HUES48 (cell line): Measurements from ENCODE around the gene DGKB.

Experiments used
- H3K27ac ChIP-seq: one replicate; pipeline ENCODE4 v1.7.0; 2013; ENCODE audit warnings: low read depth, low read length, inconsistent platforms
- H3K27me3 ChIP-seq: 2 replicates; pipeline ENCODE4 v1.6.1; 2013; ENCODE audit warnings: mild to moderate bottlenecking, low read length; ENCODE audit not compliant: control insufficient read depth, insufficient read depth
- H3K36me3 ChIP-seq: 2 replicates; pipeline ENCODE4 v1.6.1; 2013; ENCODE audit warnings: low read length; ENCODE audit not compliant: control insufficient read depth, insufficient read depth
- H3K4me1 ChIP-seq: 2 replicates; pipeline ENCODE4 v1.6.1; 2013; ENCODE audit warnings: mild to moderate bottlenecking, low read length; ENCODE audit not compliant: control insufficient read depth, insufficient read depth
- H3K4me3 ChIP-seq: 2 replicates; pipeline ENCODE4 v1.5.1; 2013; ENCODE audit warnings: mild to moderate bottlenecking, low read depth, low read length
- H3K9ac ChIP-seq: 2 replicates; pipeline ENCODE4 v1.6.1; 2013; ENCODE audit warnings: mild to moderate bottlenecking, low read depth, low read length, moderate library complexity
- H3K9me3 ChIP-seq: 2 replicates; pipeline ENCODE4 v1.6.1; 2013; ENCODE audit warnings: low read length; ENCODE audit not compliant: control insufficient read depth, insufficient read depth

DGKB gene

DNA sequence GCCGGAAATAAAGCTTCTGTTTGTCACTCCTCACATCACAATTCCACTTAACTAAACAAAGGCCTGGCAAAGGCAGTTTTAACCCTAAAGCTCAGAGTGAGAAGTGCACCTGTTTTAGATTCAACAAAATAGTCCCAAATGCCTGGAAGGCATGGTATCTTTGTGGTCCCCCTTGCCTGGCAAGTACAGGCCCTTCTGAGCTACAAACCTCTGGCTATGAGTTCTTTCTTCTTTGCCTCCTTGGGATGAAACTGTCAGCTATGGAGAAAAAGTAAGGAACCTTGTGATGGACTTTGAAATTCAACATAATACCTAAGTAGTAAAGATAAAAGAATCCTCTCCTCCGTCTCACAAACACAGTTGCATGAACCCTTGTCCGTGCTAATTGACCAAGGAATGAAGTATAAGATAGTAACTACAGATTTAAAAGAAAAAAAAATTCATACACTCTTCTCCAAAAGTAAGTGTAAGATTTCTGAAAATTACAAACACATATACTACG lies 668.6 kb downstream of the DGKB start:
- H3K36me3 ChIP-seq, result no peaks in the 10 kb centered on the region
- no peaks in the 10 kb centered on the region for H3K27me3 ChIP-seq
- H3K9me3 ChIP-seq, result no peaks in the 10 kb centered on the region
- no peak overlapping the region for H3K9ac ChIP-seq
- no peak overlapping the region for H3K4me3 ChIP-seq
- H3K27ac ChIP-seq, result no peak overlapping the region
- no peaks in the 10 kb centered on the region for H3K4me1 ChIP-seq

DNA sequence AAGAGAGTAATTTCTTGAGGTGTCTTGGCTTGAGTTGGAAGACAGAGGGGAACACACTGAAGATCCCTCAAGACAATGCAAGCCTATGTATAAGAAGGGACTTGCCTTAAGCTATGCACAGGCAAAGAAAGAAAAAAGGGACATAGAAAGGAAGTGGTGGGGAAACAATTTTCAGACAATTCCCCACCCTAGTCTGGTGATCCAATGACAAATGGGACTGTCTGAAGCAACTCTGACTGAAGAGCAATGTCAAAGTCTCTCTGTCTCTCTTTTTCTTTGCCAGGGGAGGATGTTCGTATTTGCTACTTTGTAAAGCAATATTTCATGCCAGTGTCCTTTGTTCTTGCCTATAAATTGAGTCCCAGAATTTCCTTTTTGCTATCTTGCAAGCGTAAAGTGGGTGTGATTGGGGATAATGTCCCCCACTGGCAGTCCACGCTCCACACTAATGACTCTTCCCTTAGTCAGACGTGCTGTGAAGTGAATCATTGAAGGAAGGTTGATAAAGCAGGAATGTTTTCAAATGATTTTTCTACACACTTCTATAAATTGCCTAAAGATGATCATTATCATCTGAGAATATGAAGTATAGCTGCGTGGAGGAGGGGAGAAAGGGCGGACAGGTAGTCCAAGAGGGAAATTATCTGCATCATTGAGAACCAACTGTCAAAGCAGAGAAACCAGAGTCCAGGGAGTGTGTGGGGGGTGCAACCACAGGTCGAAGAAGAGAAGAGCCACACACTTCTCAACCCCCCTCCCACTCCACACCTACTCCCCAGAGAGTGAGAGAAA lies 669.3 kb downstream of the DGKB start:
- Histone ChIP-seq H3K9ac (no peak overlapping the region), H3K9me3 (no peaks in the 10 kb centered on the region), H3K27ac (no peak overlapping the region), H3K27me3 (no peaks in the 10 kb centered on the region), H3K4me3 (no peak overlapping the region), H3K4me1 (no peaks in the 10 kb centered on the region), H3K36me3 (no peaks in the 10 kb centered on the region)

DNA sequence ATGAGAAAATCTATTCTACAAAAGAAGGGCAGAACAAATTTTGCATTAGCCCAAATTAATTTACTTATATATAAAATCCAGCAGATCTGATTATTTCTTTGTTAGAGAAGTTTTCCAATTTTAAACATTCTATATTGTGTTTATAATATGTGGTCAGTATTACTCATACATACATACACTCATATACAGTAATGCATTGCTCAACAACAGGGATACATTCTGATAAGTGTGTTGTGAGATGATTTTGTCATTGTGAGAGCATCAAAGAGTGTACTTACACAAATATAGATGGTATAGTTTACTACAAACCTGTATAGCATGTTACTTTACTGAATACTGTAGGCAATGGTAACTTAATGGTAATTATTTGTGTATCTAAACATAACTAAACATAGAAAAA lies 673.5 kb downstream of the DGKB start:
- H3K4me3 ChIP-seq, result no peak overlapping the region
- no peak overlapping the region for H3K27ac ChIP-seq
- H3K36me3 ChIP-seq, result no peaks in the 10 kb centered on the region
- no peaks in the 10 kb centered on the region for H3K4me1 ChIP-seq
- H3K9me3 ChIP-seq, result no peaks in the 10 kb centered on the region
- H3K27me3 ChIP-seq, result no peaks in the 10 kb centered on the region
- H3K9ac ChIP-seq, result no peak overlapping the region

DNA sequence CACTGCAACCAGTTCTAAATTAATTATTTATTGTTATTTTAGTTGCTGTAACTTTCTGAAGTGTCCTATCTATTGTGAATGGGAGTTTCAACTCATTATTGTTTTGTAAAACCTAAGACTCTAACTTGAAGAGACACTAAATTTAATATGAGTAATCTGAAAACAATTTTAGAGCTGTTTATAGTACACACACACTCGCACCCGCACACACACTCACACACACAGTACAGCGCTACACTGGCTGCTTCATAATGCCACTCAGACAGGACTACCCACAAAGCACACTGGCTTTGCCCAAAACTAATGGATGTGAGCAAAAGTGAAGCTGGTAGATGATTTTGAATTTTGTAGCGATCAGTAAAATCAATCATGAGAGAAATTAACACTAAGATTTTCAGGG lies 674.2 kb downstream of the DGKB start:
- Histone ChIP-seq H3K27me3 (no peaks in the 10 kb centered on the region), H3K9ac (no peak overlapping the region), H3K36me3 (no peaks in the 10 kb centered on the region), H3K4me1 (no peaks in the 10 kb centered on the region), H3K27ac (no peak overlapping the region), H3K4me3 (no peak overlapping the region), H3K9me3 (no peaks in the 10 kb centered on the region)

- Histone ChIP-seq H3K27ac (no peak overlapping the region), H3K27me3 (no peaks in the 10 kb centered on the region), H3K9me3 (no peaks in the 10 kb centered on the region), H3K9ac (no peak overlapping the region), H3K4me1 (no peaks in the 10 kb centered on the region), H3K4me3 (no peak overlapping the region), H3K36me3 (no peaks in the 10 kb centered on the region)
Measured at GRCh38 chr7:14226126-14226525, 676.4 kb downstream of the DGKB start.

GRCh38 chr7:14219125-14219524 lies 683.4 kb downstream of the DGKB start:
- H3K36me3 ChIP-seq, result no peaks in the 10 kb centered on the region

DNA sequence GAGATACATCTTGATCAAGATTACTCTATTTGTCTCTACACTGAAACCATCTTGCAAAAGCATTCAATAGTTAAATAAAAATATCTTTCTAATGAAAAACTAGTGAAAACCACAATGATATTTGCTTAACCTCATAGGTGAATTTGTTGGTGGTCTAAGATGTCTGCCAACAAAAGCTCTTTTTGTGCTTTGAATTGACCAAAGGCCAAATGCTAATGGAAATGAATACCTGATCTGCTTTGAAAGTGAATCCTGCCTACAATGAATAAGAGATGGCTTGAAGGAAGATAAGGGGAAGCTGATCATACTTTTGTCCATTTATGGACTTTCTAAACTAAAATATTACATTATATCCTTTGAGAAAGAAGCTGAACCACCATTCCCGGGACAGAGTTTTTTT lies 684.2 kb downstream of the DGKB start:
- H3K4me3 ChIP-seq, result no peak overlapping the region

More at GRCh38 chr7:14219125-14219524, 683.4 kb downstream of the DGKB start:
- Histone ChIP-seq H3K4me3 (no peak overlapping the region), H3K9ac (no peak overlapping the region), H3K4me1 (peaks cover 4% of the 10 kb centered on the region; the same call in 1 of the 2 replicates), H3K27ac (no peak overlapping the region), H3K27me3 (no peaks in the 10 kb centered on the region), H3K9me3 (no peaks in the 10 kb centered on the region)

DNA sequence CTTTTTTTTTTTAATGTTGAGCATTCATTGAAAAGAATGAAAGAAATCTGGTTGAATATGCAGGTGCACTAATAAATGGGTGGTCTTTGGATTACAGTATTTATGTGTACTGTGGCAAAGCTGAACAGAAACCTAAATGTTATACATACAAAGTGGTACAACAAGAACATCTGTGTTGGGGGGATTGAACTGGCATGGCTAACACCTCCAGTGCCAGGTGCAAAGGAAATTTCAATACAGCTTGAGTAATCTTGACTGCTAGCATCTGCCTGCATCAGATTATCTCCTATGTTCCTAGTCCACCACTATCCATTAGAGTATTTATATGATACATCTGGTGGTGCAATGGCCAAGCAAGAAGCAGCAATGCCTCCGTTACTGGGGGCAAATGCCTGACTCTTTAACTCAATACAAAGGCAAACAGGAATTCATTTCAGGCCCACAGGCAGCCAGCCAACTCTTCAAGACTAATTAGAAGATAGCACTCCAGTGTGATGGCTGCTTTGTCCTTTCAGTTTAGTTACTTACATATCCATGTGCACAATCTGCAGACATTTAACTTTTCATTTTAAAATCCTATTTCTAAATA lies 692.6 kb downstream of the DGKB start:
- Histone ChIP-seq H3K4me3 (no peak overlapping the region), H3K9me3 (no peaks in the 10 kb centered on the region), H3K27me3 (no peaks in the 10 kb centered on the region), H3K9ac (no peak overlapping the region), H3K4me1 (no peaks in the 10 kb centered on the region), H3K36me3 (no peaks in the 10 kb centered on the region), H3K27ac (no peak overlapping the region)

More for the DNA sequence above, 684.2 kb downstream of the DGKB start:
- Histone ChIP-seq H3K9ac (no peak overlapping the region), H3K27me3 (no peaks in the 10 kb centered on the region), H3K36me3 (no peaks in the 10 kb centered on the region), H3K27ac (no peak overlapping the region), H3K9me3 (no peaks in the 10 kb centered on the region), H3K4me1 (peaks cover 4% of the 10 kb centered on the region; the same call in 1 of the 2 replicates)

DNA sequence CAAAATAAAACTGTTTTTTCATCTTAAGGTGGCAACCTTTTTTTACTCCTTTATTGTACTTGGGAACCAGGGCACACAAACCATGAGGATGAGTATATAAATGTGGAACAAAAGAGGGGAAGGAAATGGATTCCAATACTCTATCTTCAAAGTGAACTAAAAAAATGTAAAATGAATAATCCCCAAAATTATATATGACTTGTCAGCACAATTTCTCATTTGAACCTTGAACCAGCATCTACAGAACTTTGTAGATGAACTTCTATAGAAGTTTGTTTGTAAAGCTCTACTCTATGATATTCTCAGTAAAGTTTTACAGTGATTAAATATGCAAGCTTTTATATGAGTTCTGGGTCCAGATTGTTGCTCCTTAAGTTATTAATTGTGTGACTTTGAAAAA lies 694.8 kb downstream of the DGKB start:
- Histone ChIP-seq H3K4me3 (no peak overlapping the region), H3K27me3 (no peaks in the 10 kb centered on the region), H3K4me1 (no peaks in the 10 kb centered on the region), H3K27ac (no peak overlapping the region), H3K9ac (no peak overlapping the region), H3K9me3 (no peaks in the 10 kb centered on the region), H3K36me3 (no peaks in the 10 kb centered on the region)

GRCh38 chr7:14207138-14207537 lies 695.4 kb downstream of the DGKB start:
- Histone ChIP-seq H3K9ac (no peak overlapping the region), H3K4me3 (no peak overlapping the region), H3K36me3 (no peaks in the 10 kb centered on the region), H3K27ac (no peak overlapping the region), H3K4me1 (no peaks in the 10 kb centered on the region), H3K27me3 (no peaks in the 10 kb centered on the region), H3K9me3 (no peaks in the 10 kb centered on the region)

DNA sequence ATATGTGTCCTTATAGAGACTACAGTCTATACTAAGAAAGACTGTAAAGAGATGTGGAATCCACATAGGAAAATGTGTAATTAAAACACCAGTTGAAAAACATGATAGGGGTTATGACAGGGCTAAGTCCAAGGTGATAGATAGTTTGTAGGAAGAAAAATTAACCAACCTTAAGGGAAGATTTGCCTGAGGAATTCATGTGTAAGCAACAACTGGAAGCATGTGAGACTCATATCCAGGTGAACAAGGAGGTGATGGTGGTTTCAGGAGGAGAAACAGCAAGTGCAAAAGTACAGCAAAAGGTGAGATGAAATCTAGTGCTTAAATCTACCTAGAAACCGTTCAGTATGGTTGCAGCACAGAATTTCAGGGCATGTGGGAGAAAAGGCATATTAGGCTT lies 696.4 kb downstream of the DGKB start:
- Histone ChIP-seq H3K4me1 (no peaks in the 10 kb centered on the region), H3K27me3 (no peaks in the 10 kb centered on the region), H3K27ac (no peak overlapping the region), H3K9me3 (no peaks in the 10 kb centered on the region), H3K4me3 (no peak overlapping the region), H3K36me3 (no peaks in the 10 kb centered on the region), H3K9ac (no peak overlapping the region)
